Gastrocnemius medialis (tissue), 4 donors: ENCODE results near the gene ATXN1. TPM values are rescaled to one million over a fixed set of nuclear protein-coding genes. Genes with fewer than 3 reads are reported as not detected.

Experiments
- ATAC-seq, 2 donors: fragments of 150-250 bp; one replicate each; pipeline ENCODE4 v1.9.1; 2016
- DNase-seq, 2 donors: peaks; one replicate each; pipeline ENCODE4 v3.0.0-alpha.2; 2019
- H3K27ac ChIP-seq, 4 donors: fragments of 200-600 bp; sonication (generic); 1 replicate in 1 of 4; 2 replicates in 3 of 4; pipeline ENCODE4 v1.5.1; 2016 to 2018; ENCODE audit warnings: mild to moderate bottlenecking in 2 of 4, moderate library complexity in 1 of 4
- H3K27me3 ChIP-seq, 3 donors: fragments of 200-600 bp; sonication (generic) in 2 of 3; 1 replicate in 1 of 3; 2 replicates in 2 of 3; pipeline versions ENCODE4 v1.5.1 to v1.6.0; 2016 to 2019; ENCODE audit warnings: mild to moderate bottlenecking in 1 of 3, moderate library complexity in 1 of 3
- H3K36me3 ChIP-seq, 2 donors: fragments of 200-600 bp; sonication (generic) in 1 of 2; one replicate each; pipeline ENCODE4 v1.5.1; 2017 to 2018
- H3K4me1 ChIP-seq, 2 donors: fragments of 200-600 bp; sonication (generic) in 1 of 2; one replicate each; pipeline ENCODE4 v1.5.1; 2016 to 2017; ENCODE audit warnings: mild to moderate bottlenecking in 2 of 2
- H3K4me3 ChIP-seq, 4 donors: fragments of 200-600 bp; sonication (generic) in 3 of 4; 1 replicate in 1 of 4; 2 replicates in 3 of 4; pipeline ENCODE4 v1.5.1; 2016 to 2019; ENCODE audit warnings: mild to moderate bottlenecking in 2 of 4
- H3K9me3 ChIP-seq, 3 donors: fragments of 200-600 bp; sonication (generic) in 2 of 3; 1 replicate in 1 of 3; 2 replicates in 2 of 3; pipeline ENCODE4 v1.5.1; 2016 to 2019
- CTCF ChIP-seq, 5 experiments: fragments of 450-650 bp in 3 of 5; fragments of 200-600 bp in 2 of 5; sonication (generic) in 2 of 5; IDR thresholded peaks in 4 of 5; conservative IDR thresholded peaks in 1 of 5; 1 replicate in 4 of 5; 2 replicates in 1 of 5; pipeline ENCODE4 v1.5.1; 2016 to 2019; ENCODE audit warnings: antibody characterized with exemption in 5 of 5, mild to moderate bottlenecking in 3 of 5, moderate library complexity in 3 of 5
- POLR2A ChIP-seq, 2 donors: fragments of 450-650 bp; IDR thresholded peaks; one replicate each; pipeline ENCODE4 v1.6.1; 2017; ENCODE audit warnings: antibody characterized with exemption in 2 of 2, mild to moderate bottlenecking in 2 of 2, moderate library complexity in 2 of 2
- in situ Hi-C, 4 donors: fragments of 200-750 bp; cut with MboI; loops; one replicate each; pipeline versions ENCODE4 v1.15.0 to v1.8.0; 2017; ENCODE audit warnings: low sequenced_read_pairs in 4 of 4
- intact Hi-C: fragments of 100-400 bp; cut with DNase I; formaldehyde crosslinking; loops from one replicate; pipeline ENCODE4 v1.15.1; 2023; ENCODE audit warnings: low total_unique reads
- total RNA-seq, 4 donors: library from RNA; depleted of rRNA; stranded (reverse); fragments of >200 nt; gene quantifications; one replicate each; pipeline versions ENCODE4 v1.1.0 to v1.2.3, GENCODE V29; 2016

The ATXN1 gene
- total RNA-seq, 4 donors from 2014 or later: 21.8 to 42.9 (median 33.1) TPM

- H3K9me3 ChIP-seq: no peaks in the 10 kb centered on the region
- no peak overlapping the region for H3K27ac ChIP-seq
- ATAC-seq (no peak), DNase-seq (no peak)
- peaks cover 17 to 27% of the 10 kb centered on the region in 2 donors for H3K4me1 ChIP-seq
- H3K4me3 ChIP-seq: no peak overlapping the region
- in situ Hi-C loops: loop anchor here in 2 of 4 donors (25.0 kb wide), 1 partner anchor 456 kb away; no protein-coding TSS in a partner anchor
- intact Hi-C loops: no loop called here
- H3K27me3 ChIP-seq: no peaks in the 10 kb centered on the region
- no peaks in the 10 kb centered on the region for H3K36me3 ChIP-seq
- TF ChIP-seq POLR2A (IDR thresholded peaks at IDR 0.05) (no peak), CTCF (IDR thresholded peaks at IDR 0.05 in 4 of 5, conservative IDR thresholded peaks at IDR 0.05 in 1 of 5) (no peak)
Measured at GRCh38 chr6:16505711-16506357, 255.4 kb downstream of the ATXN1 start.

- H3K27ac ChIP-seq: no peak overlapping the region
- in situ Hi-C loops: loop anchor here in 2 of 4 donors (25.0 kb wide), 1 partner anchor 458 kb away; no protein-coding TSS in a partner anchor
Measured at GRCh38 chr6:16504609-16505008, 256.7 kb downstream of the ATXN1 start.

GRCh38 chr6:16503970-16504415 lies 257.3 kb downstream of the ATXN1 start:
- Histone ChIP-seq H3K27me3 (no peaks in the 10 kb centered on the region), H3K36me3 (no peaks in the 10 kb centered on the region), H3K9me3 (no peaks in the 10 kb centered on the region), H3K4me1 (peaks cover 17 to 25% of the 10 kb centered on the region in 2 donors), H3K27ac (no peak overlapping the region), H3K4me3 (no peak overlapping the region)
- no peak for ATAC-seq
- TF ChIP-seq POLR2A (IDR thresholded peaks at IDR 0.05) (no peak), CTCF (IDR thresholded peaks at IDR 0.05 in 4 of 5, conservative IDR thresholded peaks at IDR 0.05 in 1 of 5) (no peak)
- in situ Hi-C loops: loop anchor here in 2 of 4 donors (25.0 kb wide), 1 partner anchor 458 kb away; no protein-coding TSS in a partner anchor
- intact Hi-C loops: no loop called here
- DNase-seq: no peak

More at GRCh38 chr6:16504609-16505008, 256.7 kb downstream of the ATXN1 start:
- TF ChIP-seq CTCF (IDR thresholded peaks at IDR 0.05 in 4 of 5, conservative IDR thresholded peaks at IDR 0.05 in 1 of 5): no peak
- TF ChIP-seq POLR2A (IDR thresholded peaks at IDR 0.05): no peak
- no peak overlapping the region for H3K4me3 ChIP-seq
- no peak for DNase-seq
- intact Hi-C loops: no loop called here
- H3K27me3 ChIP-seq: no peaks in the 10 kb centered on the region
- H3K9me3 ChIP-seq: no peaks in the 10 kb centered on the region
- H3K36me3 ChIP-seq: no peaks in the 10 kb centered on the region
- H3K4me1 ChIP-seq: peaks cover 17 to 27% of the 10 kb centered on the region in 2 donors
- ATAC-seq: no peak

GRCh38 chr6:16503241-16503775 lies 258.0 kb downstream of the ATXN1 start:
- intact Hi-C loops: no loop called here
- TF ChIP-seq CTCF (IDR thresholded peaks at IDR 0.05 in 4 of 5, conservative IDR thresholded peaks at IDR 0.05 in 1 of 5) (no peak), POLR2A (IDR thresholded peaks at IDR 0.05) (no peak)

More at GRCh38 chr6:16503241-16503775, 258.0 kb downstream of the ATXN1 start:
- DNase-seq (no peak), ATAC-seq (no peak)
- H3K36me3 ChIP-seq: no peaks in the 10 kb centered on the region
- H3K27ac ChIP-seq: no peak overlapping the region
- H3K4me1 ChIP-seq: peaks cover 16 to 18% of the 10 kb centered on the region in 2 donors
- in situ Hi-C loops: loop anchor here in 2 of 4 donors (25.0 kb wide), 1 partner anchor 459 kb away; no protein-coding TSS in a partner anchor
- H3K9me3 ChIP-seq: no peaks in the 10 kb centered on the region
- H3K4me3 ChIP-seq: no peak overlapping the region
- no peaks in the 10 kb centered on the region for H3K27me3 ChIP-seq
